ENCODE data around the gene MMS19. TPM values are rescaled to one million over a fixed set of nuclear protein-coding genes. Genes with fewer than 3 reads are reported as not detected.

The MMS19 gene
- total and polyA plus RNA-seq, 10 of the 15 experiments (the other 5 are each of a cell fraction or from before 2014, with no cell fraction given) = 40.2 to 112 (median 69.0) TPM

DNA sequence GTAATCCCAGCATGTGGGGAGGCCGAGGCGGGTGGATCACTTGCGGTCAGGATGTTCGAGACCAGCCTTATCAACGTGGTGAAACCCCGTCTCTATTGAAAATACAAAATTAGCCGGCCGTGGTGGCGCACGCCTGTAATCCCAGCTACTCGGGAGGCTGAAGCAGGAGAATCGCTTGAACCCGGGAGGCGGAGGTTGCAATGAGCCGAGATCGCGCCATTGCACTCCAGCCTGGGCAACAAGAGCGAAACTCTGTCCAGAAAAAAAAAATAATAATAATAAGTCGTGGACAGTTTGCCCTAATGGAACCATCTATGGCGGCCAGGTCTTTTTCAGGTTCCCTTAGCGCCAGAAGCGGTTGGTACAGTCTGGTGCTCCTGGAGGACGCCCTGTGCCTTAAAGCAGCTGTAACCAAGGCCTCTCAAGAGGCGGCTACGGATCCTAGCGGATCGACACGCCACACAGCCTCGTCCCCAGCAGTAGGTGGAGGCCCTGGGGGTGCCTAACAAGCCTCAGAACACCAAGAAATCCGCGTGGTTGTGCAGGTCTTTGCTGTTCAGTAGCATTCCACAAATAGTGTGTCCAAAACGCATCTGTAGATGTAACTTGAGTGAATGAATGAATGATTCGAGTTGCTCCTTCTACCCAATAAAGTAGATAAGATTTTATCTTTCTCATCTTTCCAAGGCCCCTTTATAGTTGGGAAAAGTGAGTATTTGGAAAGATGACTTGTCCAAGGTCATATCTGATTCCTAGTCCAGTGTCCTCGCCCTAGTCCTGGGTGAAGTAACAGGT lies 71.2 kb downstream of the MMS19 start:
- DNase-seq (ENCODE audit: low read depth, low spot score) = no peak
- RAD21 ChIA-PET (ENCODE audit: unreplicated experiment) = interaction anchor here (1.4 to 1.9 kb wide), 2 partner anchors 14 to 20 kb away, joined by 3 to 4 read pairs; no protein-coding TSS in a partner anchor
- no peak overlapping the region for H2AFZ ChIP-seq (ENCODE audit: control insufficient read depth, low read depth, low read length)

More for the DNA sequence above, 71.2 kb downstream of the MMS19 start:
- ChIA-PET CTCF (interaction anchor here (1.3 to 1.9 kb wide), 2 partner anchors 19 to 79 kb away, joined by 3 to 10 read pairs; no protein-coding TSS in a partner anchor), SMC1A (ENCODE audit: uncharacterized antibody, unreplicated experiment) (interaction anchor here (0.8 to 2.1 kb wide), 3 partner anchors 12 to 26 kb away, joined by 3 to 12 read pairs (median 5); partner anchors contain the start of gene RRP12), POLR2A (interaction anchor here (0.7 to 2.6 kb wide), 6 partner anchors 11 to 309 kb away, joined by 3 to 9 read pairs (median 4); partner anchors contain the start of gene RRP12)
- Histone ChIP-seq H3K36me3 (ENCODE audit: control insufficient read depth in 2 of 2, insufficient read depth in 2 of 2, low read length in 1 of 2) (peaks cover 5 to 19% of the 10 kb centered on the region in 2 experiments; a peak in 3 of 4 replicates), H3K9me3 (replicated peaks; ENCODE audit: control insufficient read depth, insufficient read depth, low read length) (no peaks in the 10 kb centered on the region), H3K9ac (ENCODE audit: control insufficient read depth, insufficient read depth, low read length) (peak overlapping the region; percentile 89), H3K27me3 (replicated peaks in 1 of 2; ENCODE audit: control insufficient read depth in 2 of 2, insufficient read depth in 2 of 2, low read length in 1 of 2) (no peaks in the 10 kb centered on the region), H4K20me1 (ENCODE audit: control insufficient read depth, insufficient read depth) (peaks cover 8% of the 10 kb centered on the region; the same call in 1 of the 2 replicates), H3K79me2 (ENCODE audit: control insufficient read depth, insufficient read depth, low read length) (peaks cover 58% of the 10 kb centered on the region), H3K4me3 (peak overlapping the region; percentile 92), H3K27ac (ENCODE audit: control insufficient read depth, insufficient read depth) (peak overlapping the region; percentile 95), H3K4me1 (ENCODE audit: control insufficient read depth, insufficient read depth, low read length) (peaks cover 18% of the 10 kb centered on the region), H3K4me2 (ENCODE audit: control insufficient read depth, insufficient read depth) (peak overlapping the region; percentile 78)
- under 1% methylated on average over 34 of the region's 34 CpGs for WGBS (ENCODE audit: insufficient coverage, insufficient replicate concordance, low lambda C conversion rate, missing lambda C conversion rate)
- intact Hi-C loops (cut with micrococcal nuclease; ENCODE audit: unreplicated experiment) = loop anchor here (2.0 to 5.0 kb wide), 2 partner anchors 20 to 70 kb away; partner anchors contain the start of genes MMS19 and UBTD1
- in situ Hi-C loops (cut with MboI) = no loop called here
- TF ChIP-seq RBBP5 (conservative IDR thresholded peaks at IDR 0.05) (no peak), NR2C1 (IDR thresholded peaks at IDR 0.05) (no peak), SMARCA5 (IDR thresholded peaks at IDR 0.05) (no peak), MTA2 (IDR thresholded peaks at IDR 0.05; ENCODE audit: low read depth) (no peak), ZNF274 (IDR thresholded peaks at IDR 0.05; ENCODE audit: insufficient read depth, insufficient read length) (no peak), POLR2A (IDR thresholded peaks at IDR 0.05; ENCODE audit: low read depth, low read length) (peak; percentile 41), RUNX3 (IDR thresholded peaks at IDR 0.05; ENCODE audit: low read length) (peak; percentile 28; the same call in 1 of the 2 replicates)
- TF ChIP-seq, protein P1, sequence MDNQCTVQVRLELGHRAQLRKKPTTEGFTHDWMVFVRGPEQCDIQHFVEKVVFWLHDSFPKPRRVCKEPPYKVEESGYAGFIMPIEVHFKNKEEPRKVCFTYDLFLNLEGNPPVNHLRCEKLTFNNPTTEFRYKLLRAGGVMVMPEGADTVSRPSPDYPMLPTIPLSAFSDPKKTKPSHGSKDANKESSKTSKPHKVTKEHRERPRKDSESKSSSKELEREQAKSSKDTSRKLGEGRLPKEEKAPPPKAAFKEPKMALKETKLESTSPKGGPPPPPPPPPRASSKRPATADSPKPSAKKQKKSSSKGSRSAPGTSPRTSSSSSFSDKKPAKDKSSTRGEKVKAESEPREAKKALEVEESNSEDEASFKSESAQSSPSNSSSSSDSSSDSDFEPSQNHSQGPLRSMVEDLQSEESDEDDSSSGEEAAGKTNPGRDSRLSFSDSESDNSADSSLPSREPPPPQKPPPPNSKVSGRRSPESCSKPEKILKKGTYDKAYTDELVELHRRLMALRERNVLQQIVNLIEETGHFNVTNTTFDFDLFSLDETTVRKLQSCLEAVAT (IDR thresholded peaks at IDR 0.05) = no peak; the same call in 1 of the 2 replicates
- ATAC-seq (peak; percentile 38), FAIRE-seq (no peak)
- no TSS peak for BruUV-seq (replicated peaks)
